Tongue (tissue), 2 donors: ENCODE data around the gene CLDN16. TPM values are rescaled to one million over a fixed set of nuclear protein-coding genes. Genes with fewer than 3 reads are reported as not detected.

Experiments used
- DNase-seq: peaks from one replicate; pipeline ENCODE4 v3.0.0-alpha.2; 2015
- total RNA-seq: library from RNA; depleted of rRNA; stranded (reverse); fragments of >200 nt; gene quantifications from one replicate; pipeline ENCODE4 v1.2.3, GENCODE V29; 2014

Gene CLDN16
- total RNA-seq, 1 donor from 2014 or later: not detected

DNA sequence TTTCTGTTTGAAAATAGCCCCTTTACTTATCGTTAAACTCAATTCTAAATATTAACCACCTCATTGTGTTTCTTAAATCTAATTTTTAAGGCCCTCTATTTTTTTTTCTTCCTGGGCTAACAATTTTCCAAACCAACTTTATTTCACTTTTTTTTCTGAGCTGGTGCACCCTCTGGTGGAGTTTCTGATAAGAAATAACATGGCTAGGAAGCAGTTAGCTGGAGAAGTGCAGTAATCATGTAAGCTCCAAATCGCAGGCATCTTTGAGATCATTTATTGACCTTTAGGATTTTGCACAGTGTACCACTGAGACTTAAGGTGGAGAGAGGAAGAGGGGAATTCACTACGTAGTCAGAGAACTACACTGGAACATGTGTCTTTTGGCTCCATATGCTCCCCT lies 55.3 kb downstream of the CLDN16 start:
- DNase-seq: no peak

DNA sequence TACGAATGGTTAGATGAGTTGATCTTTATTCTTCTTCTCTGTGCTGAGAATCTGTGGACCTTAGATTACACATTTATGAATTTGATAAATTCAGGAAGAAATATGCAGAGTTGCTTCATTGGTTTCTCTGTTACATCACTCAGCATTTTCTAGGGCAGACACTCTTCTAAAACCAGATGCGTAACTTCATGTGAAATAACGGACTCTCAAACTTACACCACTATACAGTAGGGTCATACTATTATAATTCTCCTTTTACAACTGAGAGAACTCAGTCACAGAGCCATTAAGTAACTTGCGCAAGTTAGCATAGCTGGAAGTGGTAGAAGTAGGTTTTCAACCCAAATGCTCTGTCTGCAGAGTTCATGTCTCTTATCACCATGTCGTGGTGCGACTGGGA lies 56.0 kb downstream of the CLDN16 start:
- DNase-seq: no peak

DNA sequence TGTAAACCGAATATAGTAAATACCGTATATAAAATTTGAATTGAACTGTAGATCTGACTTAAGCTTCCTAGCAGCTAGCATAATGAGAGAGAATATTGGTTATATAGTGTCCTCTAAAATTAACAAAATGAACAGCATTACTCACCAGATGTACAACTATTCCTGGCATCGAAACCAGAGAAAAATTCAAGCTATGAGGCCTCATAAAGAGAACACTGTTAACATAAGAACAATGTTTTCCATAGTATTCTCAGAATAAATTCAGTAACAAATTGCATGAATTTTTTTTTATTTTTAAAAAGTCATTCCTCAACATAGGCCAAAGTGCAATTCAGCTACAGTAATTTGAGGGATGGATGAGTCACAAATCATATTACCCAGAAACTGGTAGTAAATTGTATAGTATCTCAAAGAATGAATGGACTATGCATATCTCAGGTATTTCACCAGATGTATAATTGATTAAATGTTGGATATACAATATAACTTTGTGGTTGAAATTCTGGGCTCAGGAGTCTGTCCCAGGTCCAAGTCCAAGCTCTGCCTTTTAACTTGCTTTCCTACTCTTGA lies 56.7 kb downstream of the CLDN16 start:
- no peak for DNase-seq

DNA sequence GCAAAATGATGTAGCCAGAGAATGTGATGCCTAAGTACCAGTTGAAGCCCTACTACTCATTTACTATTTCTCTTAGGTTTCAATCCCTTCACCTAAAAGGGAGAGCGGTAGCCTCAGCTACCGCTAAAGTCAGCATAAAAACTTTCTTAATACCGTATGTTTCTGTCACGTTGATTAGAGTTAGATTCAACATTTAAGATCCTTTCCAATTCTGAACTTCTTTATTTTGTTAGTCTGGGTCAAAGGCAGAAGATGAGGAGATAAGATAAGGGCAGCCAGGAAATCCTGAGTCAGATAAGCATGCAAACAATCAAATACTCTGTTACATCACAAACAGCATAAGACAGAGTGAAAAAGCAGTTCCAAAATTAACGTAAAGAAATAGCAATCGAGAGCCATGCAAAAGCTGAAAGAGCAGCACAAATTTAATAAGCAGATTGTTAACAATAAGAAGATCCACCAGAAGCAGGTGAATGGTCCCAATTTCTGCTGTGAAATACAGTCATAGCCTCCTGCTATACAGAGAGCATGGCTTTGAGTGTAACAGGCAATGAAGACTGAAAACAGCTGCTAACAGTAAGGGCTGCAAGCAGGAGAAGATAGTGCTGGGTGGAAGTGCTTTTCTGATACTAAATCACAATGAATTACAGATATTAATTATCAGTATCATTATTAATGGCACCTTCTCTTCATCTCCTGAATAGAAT lies 58.8 kb downstream of the CLDN16 start:
- DNase-seq: no peak

DNA sequence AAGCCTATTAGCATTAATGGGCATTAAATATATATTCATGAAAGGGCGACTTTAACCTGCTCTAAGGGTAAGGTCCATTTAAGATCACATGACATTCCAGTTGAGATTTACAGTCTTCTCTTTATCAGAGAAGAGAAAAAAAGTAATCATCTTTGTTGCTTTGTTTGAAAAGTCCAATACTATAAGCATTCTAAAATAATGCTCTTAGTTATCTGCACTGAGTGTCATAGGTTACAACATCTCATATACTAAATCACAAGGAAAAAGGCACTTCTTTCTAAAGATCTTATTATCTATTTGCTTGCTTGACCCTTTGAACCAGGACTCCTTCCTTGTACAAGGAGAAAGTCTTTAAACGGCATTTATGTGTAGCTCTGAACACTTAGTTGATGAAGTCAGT lies 60.3 kb downstream of the CLDN16 start:
- DNase-seq: no peak

DNA sequence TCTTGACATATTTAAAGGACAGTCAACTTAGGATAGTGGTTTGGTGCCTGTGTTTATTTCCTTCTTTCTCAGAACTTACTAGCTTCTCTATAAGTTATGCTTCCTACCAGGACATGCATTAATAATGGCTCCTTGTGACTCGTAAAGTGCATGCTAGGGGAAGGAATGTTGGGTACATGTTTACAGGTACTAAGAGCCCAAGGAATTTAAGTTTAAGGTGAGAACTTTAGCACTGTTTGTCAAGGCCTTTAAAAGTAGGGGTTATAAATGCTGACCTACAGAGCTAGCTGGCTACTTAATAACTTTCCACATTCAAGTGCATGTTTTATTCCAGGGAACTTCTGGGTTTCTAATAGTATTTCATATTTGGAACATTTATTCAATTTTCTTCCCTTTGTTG lies 61.8 kb downstream of the CLDN16 start, which contains the start of gene TMEM207:
Gene TMEM207, minus strand, starts transcription at position 101 of the 400 bp plus-strand sequence. Its CDS starts 92 bp downstream, at position 9.
- no peak for DNase-seq

DNA sequence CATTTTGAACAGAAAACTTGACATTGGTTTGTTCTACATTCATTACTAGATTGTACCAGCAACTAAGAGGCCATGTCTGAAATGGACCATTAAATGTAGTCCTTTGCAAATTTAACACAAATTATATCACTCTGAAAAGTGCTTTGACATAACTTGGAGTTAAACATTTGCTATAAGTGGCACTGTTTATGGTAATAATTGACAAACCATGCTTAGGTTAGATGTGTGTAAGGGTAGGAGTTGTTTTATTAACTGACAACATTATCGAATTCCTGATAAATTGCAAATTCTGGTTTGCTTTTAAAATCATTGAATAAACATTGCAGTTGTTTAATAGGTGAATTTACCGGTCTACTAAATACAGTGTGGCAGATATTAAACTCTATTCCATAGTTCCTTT lies 67.9 kb downstream of the CLDN16 start:
- DNase-seq: no peak

DNA sequence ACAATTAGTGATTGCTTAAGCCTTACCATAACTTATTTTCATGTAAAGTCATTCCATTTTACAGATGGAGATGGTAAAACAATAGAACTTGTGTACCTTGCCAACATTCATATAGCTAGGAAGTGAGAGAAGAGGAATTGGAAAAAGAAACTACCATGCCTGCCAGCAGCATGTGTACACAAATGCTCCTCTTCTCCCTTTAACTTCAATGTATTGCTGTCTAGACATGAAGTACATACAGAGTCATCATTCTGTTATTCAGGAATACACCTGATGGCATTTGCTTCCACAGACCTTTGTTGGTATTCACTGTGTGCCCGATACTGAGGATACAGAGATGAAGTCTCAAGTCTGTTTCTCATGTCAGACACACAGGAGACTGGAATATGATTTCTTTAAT lies 68.8 kb downstream of the CLDN16 start:
- no peak for DNase-seq

DNA sequence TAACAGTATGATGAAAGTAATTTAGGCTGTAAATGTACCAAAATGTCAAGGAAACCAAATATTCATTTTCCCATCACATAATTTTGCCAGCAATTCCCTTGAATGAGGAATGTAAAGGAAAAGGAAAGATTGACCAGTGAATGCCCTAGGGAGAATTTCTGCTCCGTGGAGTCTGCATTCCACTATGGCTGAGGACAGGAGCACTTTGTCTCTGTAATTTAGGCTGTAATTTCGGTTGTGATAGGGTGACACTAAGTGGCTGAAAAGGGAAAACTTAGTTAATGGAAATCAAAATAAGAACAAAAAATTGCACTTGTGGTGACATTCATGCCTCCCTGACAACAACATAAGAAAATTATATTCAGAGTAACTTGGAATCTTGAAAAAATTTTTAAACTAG lies 70.1 kb downstream of the CLDN16 start:
- peak; percentile 19 for DNase-seq

Other genes with a start within 250 kb of the CLDN16 start
- 17.7 TPM for gene CLDN1, start 65.7 kb upstream of the CLDN16 start, total RNA-seq
- not detected for gene TMEM207, start 61.7 kb downstream of the CLDN16 start, total RNA-seq
- 12.3 TPM for gene IL1RAP, start 125.9 kb downstream of the CLDN16 start, total RNA-seq